Measurements from ENCODE around the gene SRBD1. TPM values are rescaled to one million over a fixed set of nuclear protein-coding genes. Genes with fewer than 3 reads are reported as not detected.
A peak's percentile ranks its signal among the peaks of the same experiment; 100 is the strongest.

SRBD1 gene
- total RNA-seq, 1 experiment from 2014 or later = 14.4 TPM

DNA sequence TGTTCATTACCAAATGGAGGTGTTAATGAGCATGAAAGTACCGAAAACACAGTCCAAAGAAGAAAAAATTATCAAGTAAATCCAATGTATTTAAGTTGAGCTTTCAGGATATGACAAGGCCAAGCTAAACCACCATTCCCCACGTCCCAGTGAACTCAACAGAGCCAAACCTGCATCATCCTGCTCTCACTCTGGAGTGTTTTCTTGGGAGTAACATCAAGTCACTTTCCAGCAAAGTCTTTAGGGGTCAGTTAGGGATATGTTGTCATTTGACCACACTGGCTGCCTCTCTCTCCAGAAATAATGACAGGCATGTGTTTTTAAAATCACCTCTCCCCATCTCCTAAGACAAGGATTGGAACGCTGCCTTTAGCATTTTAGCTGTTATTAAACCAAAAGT is 140.5 kb downstream of the SRBD1 start:
- Mint-ChIP-seq H3K27me3 (ENCODE audit: unreplicated experiment) (no peaks in the 10 kb centered on the region), H3K9me3 (ENCODE audit: low read depth, unreplicated experiment) (no peaks in the 10 kb centered on the region), H3K36me3 (ENCODE audit: insufficient read depth, unreplicated experiment) (no peaks in the 10 kb centered on the region), H3K27ac (ENCODE audit: unreplicated experiment) (no peak overlapping the region), H3K4me1 (ENCODE audit: low read depth, unreplicated experiment) (no peaks in the 10 kb centered on the region), H3K4me3 (ENCODE audit: low read depth, unreplicated experiment) (no peak overlapping the region)
- CTCF ChIA-PET = no interaction called here
- no TSS peak for BruUV-seq (replicated peaks)
- DNase-seq = no peak
- intact Hi-C loops (cut with micrococcal nuclease; ENCODE audit: unreplicated experiment) = no loop called here
- TF ChIP-seq, protein P1, sequence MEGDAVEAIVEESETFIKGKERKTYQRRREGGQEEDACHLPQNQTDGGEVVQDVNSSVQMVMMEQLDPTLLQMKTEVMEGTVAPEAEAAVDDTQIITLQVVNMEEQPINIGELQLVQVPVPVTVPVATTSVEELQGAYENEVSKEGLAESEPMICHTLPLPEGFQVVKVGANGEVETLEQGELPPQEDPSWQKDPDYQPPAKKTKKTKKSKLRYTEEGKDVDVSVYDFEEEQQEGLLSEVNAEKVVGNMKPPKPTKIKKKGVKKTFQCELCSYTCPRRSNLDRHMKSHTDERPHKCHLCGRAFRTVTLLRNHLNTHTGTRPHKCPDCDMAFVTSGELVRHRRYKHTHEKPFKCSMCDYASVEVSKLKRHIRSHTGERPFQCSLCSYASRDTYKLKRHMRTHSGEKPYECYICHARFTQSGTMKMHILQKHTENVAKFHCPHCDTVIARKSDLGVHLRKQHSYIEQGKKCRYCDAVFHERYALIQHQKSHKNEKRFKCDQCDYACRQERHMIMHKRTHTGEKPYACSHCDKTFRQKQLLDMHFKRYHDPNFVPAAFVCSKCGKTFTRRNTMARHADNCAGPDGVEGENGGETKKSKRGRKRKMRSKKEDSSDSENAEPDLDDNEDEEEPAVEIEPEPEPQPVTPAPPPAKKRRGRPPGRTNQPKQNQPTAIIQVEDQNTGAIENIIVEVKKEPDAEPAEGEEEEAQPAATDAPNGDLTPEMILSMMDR (IDR thresholded peaks at IDR 0.05; ENCODE audit: unreplicated experiment) = no peak

GRCh38 chr2:45469314-45470099 is 141.6 kb downstream of the SRBD1 start:
- intact Hi-C loops (cut with micrococcal nuclease; ENCODE audit: unreplicated experiment) = no loop called here
- H3K4me3 Mint-ChIP-seq (ENCODE audit: low read depth, unreplicated experiment) = no peak overlapping the region
- no peaks in the 10 kb centered on the region for H3K4me1 Mint-ChIP-seq (ENCODE audit: low read depth, unreplicated experiment)
- no peaks in the 10 kb centered on the region for H3K9me3 Mint-ChIP-seq (ENCODE audit: low read depth, unreplicated experiment)
- BruUV-seq (replicated peaks) = no TSS peak
- no peaks in the 10 kb centered on the region for H3K27me3 Mint-ChIP-seq (ENCODE audit: unreplicated experiment)
- peak overlapping the region; percentile 63 for H3K27ac Mint-ChIP-seq (ENCODE audit: unreplicated experiment)
- TF ChIP-seq, protein P1 (IDR thresholded peaks at IDR 0.05; ENCODE audit: unreplicated experiment) = no peak
- peak; percentile 38 for DNase-seq
- H3K36me3 Mint-ChIP-seq (ENCODE audit: insufficient read depth, unreplicated experiment) = no peaks in the 10 kb centered on the region
- CTCF ChIA-PET = interaction anchor here (0.9 kb wide), 1 partner anchor 10 kb away, joined by 3 read pairs; no protein-coding TSS in a partner anchor

- Mint-ChIP-seq H3K4me3 (ENCODE audit: low read depth, unreplicated experiment) (no peak overlapping the region), H3K4me1 (ENCODE audit: low read depth, unreplicated experiment) (no peaks in the 10 kb centered on the region), H3K9me3 (ENCODE audit: low read depth, unreplicated experiment) (no peaks in the 10 kb centered on the region), H3K27ac (ENCODE audit: unreplicated experiment) (no peak overlapping the region), H3K36me3 (ENCODE audit: insufficient read depth, unreplicated experiment) (no peaks in the 10 kb centered on the region), H3K27me3 (ENCODE audit: unreplicated experiment) (no peaks in the 10 kb centered on the region)
- BruUV-seq (replicated peaks) = no TSS peak
- no peak for DNase-seq
- TF ChIP-seq, protein P1 (IDR thresholded peaks at IDR 0.05; ENCODE audit: unreplicated experiment) = no peak
- CTCF ChIA-PET = no interaction called here
- intact Hi-C loops (cut with micrococcal nuclease; ENCODE audit: unreplicated experiment) = no loop called here
These were observed 142.8 kb downstream of the SRBD1 start for GRCh38 chr2:45468279-45468678.

DNA sequence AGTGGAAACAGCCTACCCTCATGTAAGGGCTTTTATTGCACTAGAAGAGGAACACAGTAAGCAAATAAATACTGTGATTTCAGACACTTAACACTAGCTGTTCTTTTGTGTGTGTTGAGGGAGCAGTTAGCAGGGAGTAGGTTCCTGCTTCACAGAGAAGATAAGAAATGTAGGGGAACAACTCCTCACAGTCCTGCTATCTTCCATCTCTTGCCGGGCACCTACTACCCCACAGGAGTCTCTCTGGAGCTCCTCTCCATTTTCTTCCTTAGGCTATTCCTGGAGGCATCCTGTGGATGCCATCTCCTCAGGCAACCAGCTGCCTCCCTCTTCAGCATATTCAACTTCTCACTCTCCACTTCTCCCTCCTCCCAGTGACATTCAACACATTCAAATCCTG is 145.0 kb downstream of the SRBD1 start:
- no peaks in the 10 kb centered on the region for H3K27me3 Mint-ChIP-seq (ENCODE audit: unreplicated experiment)
- BruUV-seq (replicated peaks) = no TSS peak
- TF ChIP-seq, protein P1 (IDR thresholded peaks at IDR 0.05; ENCODE audit: unreplicated experiment) = no peak
- no peak overlapping the region for H3K4me3 Mint-ChIP-seq (ENCODE audit: low read depth, unreplicated experiment)
- intact Hi-C loops (cut with micrococcal nuclease; ENCODE audit: unreplicated experiment) = no loop called here
- no peaks in the 10 kb centered on the region for H3K36me3 Mint-ChIP-seq (ENCODE audit: insufficient read depth, unreplicated experiment)
- CTCF ChIA-PET = no interaction called here
- DNase-seq = no peak
- H3K27ac Mint-ChIP-seq (ENCODE audit: unreplicated experiment) = no peak overlapping the region
- H3K9me3 Mint-ChIP-seq (ENCODE audit: low read depth, unreplicated experiment) = no peaks in the 10 kb centered on the region
- H3K4me1 Mint-ChIP-seq (ENCODE audit: low read depth, unreplicated experiment) = no peaks in the 10 kb centered on the region
